ENCODE data around the gene GMPR. TPM values are rescaled to one million over a fixed set of nuclear protein-coding genes. Genes with fewer than 3 reads are reported as not detected.
A peak's percentile ranks its signal among the peaks of the same experiment; 100 is the strongest.
"Not testable (repeated sequence)": the region's sequence is repeated elsewhere in the genome, so short reads cannot be mapped to it uniquely, and the experiment has no call there.

The GMPR gene
- total and polyA plus RNA-seq, 5 donors: 68.2 to 123 (median 72.3) TPM

GRCh38 chr6:16262773-16263172 is 24.4 kb downstream of the GMPR start:
- DNase-seq; ATAC-seq; H3K9me3 ChIP-seq (ENCODE audit: control insufficient read depth, low read length); H3K27ac ChIP-seq (ENCODE audit: low read length); H3K27me3 ChIP-seq (ENCODE audit: control insufficient read depth, insufficient read depth); H3K4me3 ChIP-seq (ENCODE audit: low read length); intact Hi-C loops (cut with DNase I); H3K4me1 ChIP-seq (ENCODE audit: control insufficient read depth, insufficient read depth, low read length): not testable (repeated sequence)
- WGBS: 87% methylated on average over 12 of the region's 12 CpGs

GRCh38 chr6:16263464-16264099 is 25.2 kb downstream of the GMPR start:
- WGBS: 81% methylated on average over 13 of the region's 13 CpGs
- H3K27ac ChIP-seq (ENCODE audit: low read length); ATAC-seq; H3K27me3 ChIP-seq (ENCODE audit: control insufficient read depth, insufficient read depth); H3K4me1 ChIP-seq (ENCODE audit: control insufficient read depth, insufficient read depth, low read length); H3K4me3 ChIP-seq (ENCODE audit: low read length); intact Hi-C loops (cut with DNase I); H3K9me3 ChIP-seq (ENCODE audit: control insufficient read depth, low read length); DNase-seq: not testable (repeated sequence)

GRCh38 chr6:16264785-16265184 is 26.4 kb downstream of the GMPR start:
- ATAC-seq (no peak), DNase-seq (no peak)
- Histone ChIP-seq H3K4me3 (ENCODE audit: low read length) (no peak overlapping the region), H3K27ac (ENCODE audit: low read length) (no peak overlapping the region), H3K27me3 (ENCODE audit: control insufficient read depth, insufficient read depth) (no peaks in the 10 kb centered on the region), H3K9me3 (ENCODE audit: control insufficient read depth, low read length) (no peaks in the 10 kb centered on the region), H3K4me1 (ENCODE audit: control insufficient read depth, insufficient read depth, low read length) (no peaks in the 10 kb centered on the region)
- intact Hi-C loops (cut with DNase I): no loop called here
- WGBS: 79% methylated on average over 2 of the region's 2 CpGs

- Histone ChIP-seq H3K4me1 (ENCODE audit: control insufficient read depth, insufficient read depth, low read length) (no peaks in the 10 kb centered on the region), H3K4me3 (ENCODE audit: low read length) (no peak overlapping the region), H3K27me3 (ENCODE audit: control insufficient read depth, insufficient read depth) (no peaks in the 10 kb centered on the region), H3K9me3 (ENCODE audit: control insufficient read depth, low read length) (no peaks in the 10 kb centered on the region), H3K27ac (ENCODE audit: low read length) (no peak overlapping the region)
- peak; percentile 29 to 42 for ATAC-seq
- 95% methylated on average over 31 of the region's 31 CpGs for WGBS
- DNase-seq: no peak
- intact Hi-C loops (cut with DNase I): no loop called here
Measured at GRCh38 chr6:16265351-16266341, 27.3 kb downstream of the GMPR start.

GRCh38 chr6:16267428-16268263 is 29.3 kb downstream of the GMPR start:
- DNase-seq (no peak), ATAC-seq (peak in 1 of 2 donors; percentile 31)
- Histone ChIP-seq H3K27me3 (ENCODE audit: control insufficient read depth, insufficient read depth) (no peaks in the 10 kb centered on the region), H3K4me3 (ENCODE audit: low read length) (no peak overlapping the region), H3K9me3 (ENCODE audit: control insufficient read depth, low read length) (no peaks in the 10 kb centered on the region), H3K27ac (ENCODE audit: low read length) (no peak overlapping the region), H3K4me1 (ENCODE audit: control insufficient read depth, insufficient read depth, low read length) (no peaks in the 10 kb centered on the region)
- WGBS: 90% methylated on average over 23 of the region's 23 CpGs
- intact Hi-C loops (cut with DNase I): no loop called here

GRCh38 chr6:16269442-16270070 is 31.2 kb downstream of the GMPR start:
- H3K27me3 ChIP-seq (ENCODE audit: control insufficient read depth, insufficient read depth); H3K4me3 ChIP-seq (ENCODE audit: low read length); DNase-seq; intact Hi-C loops (cut with DNase I); H3K27ac ChIP-seq (ENCODE audit: low read length); H3K9me3 ChIP-seq (ENCODE audit: control insufficient read depth, low read length); H3K4me1 ChIP-seq (ENCODE audit: control insufficient read depth, insufficient read depth, low read length); ATAC-seq: not testable (repeated sequence)
- WGBS: 94% methylated on average over 7 of the region's 7 CpGs

- Histone ChIP-seq H3K27ac (ENCODE audit: low read length) (peak overlapping the region; percentile 53), H3K27me3 (ENCODE audit: control insufficient read depth, insufficient read depth) (no peaks in the 10 kb centered on the region), H3K4me1 (ENCODE audit: control insufficient read depth, insufficient read depth, low read length) (no peaks in the 10 kb centered on the region), H3K4me3 (ENCODE audit: low read length) (no peak overlapping the region), H3K9me3 (ENCODE audit: control insufficient read depth, low read length) (no peaks in the 10 kb centered on the region)
- DNase-seq: no peak
- WGBS: 61% methylated on average over 5 of the region's 5 CpGs
- intact Hi-C loops (cut with DNase I): no loop called here
- ATAC-seq: peak; percentile 71
Measured at GRCh38 chr6:16270178-16270794, 31.9 kb downstream of the GMPR start.

GRCh38 chr6:16271428-16271827 is 33.0 kb downstream of the GMPR start:
- Histone ChIP-seq H3K4me1 (ENCODE audit: control insufficient read depth, insufficient read depth, low read length) (no peaks in the 10 kb centered on the region), H3K9me3 (ENCODE audit: control insufficient read depth, low read length) (no peaks in the 10 kb centered on the region), H3K4me3 (ENCODE audit: low read length) (no peak overlapping the region), H3K27ac (ENCODE audit: low read length) (no peak overlapping the region), H3K27me3 (ENCODE audit: control insufficient read depth, insufficient read depth) (no peaks in the 10 kb centered on the region)
- 97% methylated on average over 5 of the region's 5 CpGs for WGBS
- no peak for DNase-seq
- ATAC-seq: no peak
- intact Hi-C loops (cut with DNase I): no loop called here

- Histone ChIP-seq H3K27ac (ENCODE audit: low read length) (no peak overlapping the region), H3K4me1 (ENCODE audit: control insufficient read depth, insufficient read depth, low read length) (no peaks in the 10 kb centered on the region), H3K4me3 (ENCODE audit: low read length) (no peak overlapping the region), H3K9me3 (ENCODE audit: control insufficient read depth, low read length) (no peaks in the 10 kb centered on the region), H3K27me3 (ENCODE audit: control insufficient read depth, insufficient read depth) (no peaks in the 10 kb centered on the region)
- DNase-seq (no peak), ATAC-seq (no peak)
- intact Hi-C loops (cut with DNase I): no loop called here
- WGBS: 56% methylated on average over 1 of the region's 1 CpG
Measured at GRCh38 chr6:16272201-16272600, 33.8 kb downstream of the GMPR start.

- Histone ChIP-seq H3K4me3 (ENCODE audit: low read length) (no peak overlapping the region), H3K27me3 (ENCODE audit: control insufficient read depth, insufficient read depth) (no peaks in the 10 kb centered on the region), H3K27ac (ENCODE audit: low read length) (no peak overlapping the region), H3K9me3 (ENCODE audit: control insufficient read depth, low read length) (no peaks in the 10 kb centered on the region), H3K4me1 (ENCODE audit: control insufficient read depth, insufficient read depth, low read length) (peaks cover 7% of the 10 kb centered on the region)
- ATAC-seq (no peak), DNase-seq (no peak)
- 27% methylated on average over 1 of the region's 1 CpG for WGBS
- intact Hi-C loops (cut with DNase I): no loop called here
Measured at GRCh38 chr6:16273256-16273655, 34.9 kb downstream of the GMPR start.

All from right cardiac atrium (tissue), 5 donors.